GM12892 (cell line): Measurements from ENCODE around the gene AACS.

Source experiments
- POLR2A ChIP-seq: IDR thresholded peaks from 2 replicates; pipeline ENCODE4 v1.6.1; 2011; ENCODE audit warnings: low read depth, low read length, control low read depth
- POLR2AphosphoS5 ChIP-seq: IDR thresholded peaks from 2 replicates; pipeline ENCODE4 v1.6.1; 2011; ENCODE audit warnings: low read depth, low read length, control low read depth
- TAF1 ChIP-seq: IDR thresholded peaks from 2 replicates; pipeline ENCODE4 v1.6.1; 2011; ENCODE audit warnings: low read depth, mild to moderate bottlenecking, control low read depth, low read length, borderline replicate concordance

- TF ChIP-seq POLR2A (no peak), TAF1 (no peak), POLR2AphosphoS5 (no peak)
These were observed 71.5 kb downstream of the AACS start for GRCh38 chr12:125136702-125137101.
